SK-N-SH treated with all-trans-retinoic acid at 6 μM for 48 hours (cell line): ENCODE measurements around the gene PLXNA4.

ENCODE experiments used
- ARNTL ChIP-seq: fragments of 450-650 bp; formaldehyde crosslinking; IDR thresholded peaks from 2 replicates; pipeline ENCODE4 v1.5.0; 2020; ENCODE audit warnings: low read depth, mild to moderate bottlenecking, moderate library complexity, borderline replicate concordance
- BACH2 ChIP-seq: fragments of 250-450 bp; sonication (Bioruptor Pico); IDR thresholded peaks from 2 replicates; pipeline ENCODE4 v1.9.0; 2021; ENCODE audit warnings: mild to moderate bottlenecking, borderline replicate concordance
- CSDC2 ChIP-seq: fragments of 250-450 bp; sonication (Bioruptor Pico); IDR thresholded peaks from 2 replicates; pipeline ENCODE4 v1.5.0; 2020; ENCODE audit warnings: mild to moderate bottlenecking, moderate library complexity
- OSR1 ChIP-seq: fragments of 250-450 bp; sonication (Bioruptor Pico); IDR thresholded peaks from 2 replicates; pipeline ENCODE4 v1.8.0; 2022; ENCODE audit warnings: moderate library complexity, mild to moderate bottlenecking, inconsistent platforms
- SNAI2 ChIP-seq: fragments of 250-450 bp; sonication (Bioruptor Pico); IDR thresholded peaks from 2 replicates; pipeline ENCODE4 v1.5.0; 2020; ENCODE audit warnings: mild to moderate bottlenecking, moderate library complexity
- ZFP3 ChIP-seq: fragments of 250-450 bp; sonication (Bioruptor Pico); IDR thresholded peaks from 2 replicates; pipeline ENCODE4 v1.5.0; 2020; ENCODE audit warnings: mild to moderate bottlenecking, moderate library complexity
- ZNF565 ChIP-seq: fragments of 450-650 bp; formaldehyde crosslinking; conservative IDR thresholded peaks from 2 replicates; pipeline ENCODE4 v1.5.0; 2020; ENCODE audit warnings: low read depth, mild to moderate bottlenecking, moderate library complexity
- ZNF70 ChIP-seq: fragments of 450-650 bp; formaldehyde crosslinking; IDR thresholded peaks from 2 replicates; pipeline ENCODE4 v1.5.0; 2020; ENCODE audit warnings: mild to moderate bottlenecking, moderate library complexity
- ZNF8 ChIP-seq: fragments of 450-650 bp; formaldehyde crosslinking; IDR thresholded peaks from 2 replicates; pipeline ENCODE4 v1.5.0; 2020; ENCODE audit warnings: mild to moderate bottlenecking, moderate library complexity
- TF ChIP-seq, protein P1 (sequence below): fragments of 250-450 bp; sonication (Bioruptor Pico); IDR thresholded peaks from 2 replicates; pipeline ENCODE4 v1.8.0; 2020; ENCODE audit warnings: mild to moderate bottlenecking, moderate library complexity, borderline replicate concordance
- TF ChIP-seq, protein P2 (sequence below): fragments of 250-450 bp; sonication (Bioruptor Pico); IDR thresholded peaks from 2 replicates; pipeline ENCODE4 v1.5.1; 2021; ENCODE audit warnings: mild to moderate bottlenecking, moderate library complexity

DNA sequence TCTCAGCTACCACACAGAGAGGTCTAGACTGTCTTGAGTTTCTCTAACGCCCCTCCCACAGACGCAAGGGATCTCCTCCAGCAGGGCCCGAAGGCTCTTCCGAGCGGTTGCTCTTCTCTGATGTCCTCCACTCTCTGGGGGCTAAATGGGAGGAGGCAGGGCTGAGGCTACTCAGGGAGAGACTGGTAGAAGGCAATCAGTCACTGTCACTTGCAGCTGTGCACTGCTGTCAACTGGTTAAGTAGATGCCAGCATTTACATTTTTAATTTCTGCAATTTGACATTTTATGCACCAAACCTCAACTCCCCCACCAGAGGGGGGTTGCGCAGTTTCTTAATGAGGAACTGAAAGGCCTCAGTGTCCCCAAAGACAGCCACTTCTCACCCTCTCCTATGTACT, 442.8 kb downstream of the PLXNA4 start:
- no peak for TF ChIP-seq CSDC2 (CRISPR knock-in tag)
- no peak for TF ChIP-seq BACH2 (CRISPR knock-in tag)
- TF ChIP-seq ARNTL (CRISPR knock-in tag): no peak
- TF ChIP-seq SNAI2 (CRISPR knock-in tag): no peak
- no peak for TF ChIP-seq ZNF565 (CRISPR knock-in tag)
- TF ChIP-seq, protein P1, sequence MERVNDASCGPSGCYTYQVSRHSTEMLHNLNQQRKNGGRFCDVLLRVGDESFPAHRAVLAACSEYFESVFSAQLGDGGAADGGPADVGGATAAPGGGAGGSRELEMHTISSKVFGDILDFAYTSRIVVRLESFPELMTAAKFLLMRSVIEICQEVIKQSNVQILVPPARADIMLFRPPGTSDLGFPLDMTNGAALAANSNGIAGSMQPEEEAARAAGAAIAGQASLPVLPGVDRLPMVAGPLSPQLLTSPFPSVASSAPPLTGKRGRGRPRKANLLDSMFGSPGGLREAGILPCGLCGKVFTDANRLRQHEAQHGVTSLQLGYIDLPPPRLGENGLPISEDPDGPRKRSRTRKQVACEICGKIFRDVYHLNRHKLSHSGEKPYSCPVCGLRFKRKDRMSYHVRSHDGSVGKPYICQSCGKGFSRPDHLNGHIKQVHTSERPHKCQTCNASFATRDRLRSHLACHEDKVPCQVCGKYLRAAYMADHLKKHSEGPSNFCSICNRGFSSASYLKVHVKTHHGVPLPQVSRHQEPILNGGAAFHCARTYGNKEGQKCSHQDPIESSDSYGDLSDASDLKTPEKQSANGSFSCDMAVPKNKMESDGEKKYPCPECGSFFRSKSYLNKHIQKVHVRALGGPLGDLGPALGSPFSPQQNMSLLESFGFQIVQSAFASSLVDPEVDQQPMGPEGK (CRISPR knock-in tag): no peak
- TF ChIP-seq, protein P2, sequence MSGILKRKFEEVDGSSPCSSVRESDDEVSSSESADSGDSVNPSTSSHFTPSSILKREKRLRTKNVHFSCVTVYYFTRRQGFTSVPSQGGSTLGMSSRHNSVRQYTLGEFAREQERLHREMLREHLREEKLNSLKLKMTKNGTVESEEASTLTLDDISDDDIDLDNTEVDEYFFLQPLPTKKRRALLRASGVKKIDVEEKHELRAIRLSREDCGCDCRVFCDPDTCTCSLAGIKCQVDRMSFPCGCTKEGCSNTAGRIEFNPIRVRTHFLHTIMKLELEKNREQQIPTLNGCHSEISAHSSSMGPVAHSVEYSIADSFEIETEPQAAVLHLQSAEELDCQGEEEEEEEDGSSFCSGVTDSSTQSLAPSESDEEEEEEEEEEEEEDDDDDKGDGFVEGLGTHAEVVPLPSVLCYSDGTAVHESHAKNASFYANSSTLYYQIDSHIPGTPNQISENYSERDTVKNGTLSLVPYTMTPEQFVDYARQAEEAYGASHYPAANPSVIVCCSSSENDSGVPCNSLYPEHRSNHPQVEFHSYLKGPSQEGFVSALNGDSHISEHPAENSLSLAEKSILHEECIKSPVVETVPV (CRISPR knock-in tag): no peak
- TF ChIP-seq ZNF70 (CRISPR knock-in tag): no peak
- no peak for TF ChIP-seq ZFP3 (CRISPR knock-in tag)
- no peak for TF ChIP-seq ZNF8 (CRISPR knock-in tag)
- TF ChIP-seq OSR1 (CRISPR knock-in tag): no peak
